WI38 (cell line): ENCODE measurements around the gene LRRC71.
A peak's percentile ranks its signal among the peaks of the same experiment; 100 is the strongest.

ENCODE experiments used
- H3K4me3 ChIP-seq: 2 replicates; pipeline ENCODE4 v1.5.1; 2011; ENCODE audit warnings: low read depth, mild to moderate bottlenecking, control low read depth, low read length
- CTCF ChIP-seq: IDR thresholded peaks from 2 replicates; pipeline ENCODE4 v1.5.1; 2012; ENCODE audit warnings: low read depth, mild to moderate bottlenecking, control low read depth, low read length

Gene LRRC71

GRCh38 chr1:156885314-156885713 lies 35.1 kb upstream of the LRRC71 start:
- no peak for TF ChIP-seq CTCF
- H3K4me3 ChIP-seq: no peak overlapping the region

- H3K4me3 ChIP-seq: no peak overlapping the region
- no peak for TF ChIP-seq CTCF
These were observed 34.5 kb upstream of the LRRC71 start for GRCh38 chr1:156885880-156886355.

DNA sequence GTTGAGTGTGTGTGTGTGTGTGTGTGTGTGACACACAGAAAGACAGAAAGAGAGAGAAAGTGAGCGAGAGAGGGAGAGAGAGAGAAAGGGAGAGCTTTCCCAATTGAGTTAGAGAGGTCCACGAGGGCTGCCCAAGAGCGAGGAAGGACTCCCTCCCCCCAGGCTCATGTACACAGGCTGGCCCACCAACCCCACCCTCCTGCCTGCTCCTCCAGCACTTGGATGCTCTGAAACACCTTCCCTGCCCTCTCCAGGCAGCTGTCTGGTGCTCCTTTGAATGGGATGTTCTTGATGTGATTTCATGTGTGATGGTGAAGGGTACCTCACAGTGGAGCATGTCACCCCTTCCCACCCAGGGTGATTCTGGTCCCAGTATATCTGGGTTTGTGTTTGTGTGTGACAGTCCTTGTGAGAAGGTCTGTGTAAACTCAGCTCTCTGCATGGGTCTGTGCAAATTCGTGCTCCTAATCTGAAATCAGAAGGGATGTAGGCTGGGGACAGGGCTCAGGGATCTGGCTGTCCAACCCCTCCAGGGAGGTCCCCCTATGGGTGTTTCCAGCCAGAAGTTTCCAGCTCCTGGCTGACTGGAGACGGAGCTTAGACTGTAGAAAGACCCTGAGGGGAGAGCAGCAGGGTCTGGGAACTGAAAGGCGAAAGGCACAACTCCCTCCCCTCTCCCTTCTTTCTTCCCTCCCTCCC lies 33.7 kb upstream of the LRRC71 start:
- TF ChIP-seq CTCF: no peak
- no peak overlapping the region for H3K4me3 ChIP-seq

DNA sequence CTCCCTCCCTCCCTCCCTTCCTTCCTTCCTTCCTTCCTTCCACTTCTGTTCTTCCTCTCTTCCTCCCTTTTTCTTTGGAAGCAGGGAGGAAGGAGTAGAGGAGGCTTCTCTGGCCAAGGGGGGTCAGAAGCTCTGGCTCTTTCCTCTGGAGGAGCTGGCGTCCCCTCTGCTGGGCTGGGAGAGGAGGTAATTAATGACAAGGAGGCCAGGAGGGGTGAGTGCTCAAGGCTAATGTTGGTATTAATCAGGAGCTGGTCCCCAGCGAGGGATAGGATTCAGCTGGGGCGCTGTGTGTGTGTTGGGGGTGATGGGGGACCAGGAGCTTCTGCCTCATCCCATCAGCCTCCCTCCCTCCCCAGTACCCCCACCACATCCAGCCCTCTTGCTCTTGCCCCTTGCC lies 33.1 kb upstream of the LRRC71 start:
- H3K4me3 ChIP-seq: no peak overlapping the region
- no peak for TF ChIP-seq CTCF

- no peak for TF ChIP-seq CTCF
- no peak overlapping the region for H3K4me3 ChIP-seq
These were observed 32.7 kb upstream of the LRRC71 start for GRCh38 chr1:156887734-156888133.

GRCh38 chr1:156889802-156890580 lies 30.4 kb upstream of the LRRC71 start:
- TF ChIP-seq CTCF: peak; percentile 76
- H3K4me3 ChIP-seq: no peak overlapping the region
